HG03135 (cell line): ENCODE data around the gene CLHC1.
"Not testable (repeated sequence)": the region's sequence is repeated elsewhere in the genome, so short reads cannot be mapped to it uniquely, and the experiment has no call there.

Source experiments
- ATAC-seq: cut with Tn5 transposase; IDR thresholded peaks from one replicate; pipeline ENCODE4 v1.9.1; 2021; ENCODE audit warnings: mild to moderate bottlenecking, moderate library complexity; ENCODE audit not compliant: unreplicated experiment

The CLHC1 gene

GRCh38 chr2:55232863-55233657 lies 967 bp upstream of the CLHC1 start:
- ATAC-seq, result peak; percentile 41

- no peak for ATAC-seq
Measured at GRCh38 chr2:55231546-55232083, 478 bp downstream of the CLHC1 start.

- no peak for ATAC-seq
Measured at GRCh38 chr2:55230551-55230950, 1.5 kb downstream of the CLHC1 start.

GRCh38 chr2:55229221-55229620 lies 2.9 kb downstream of the CLHC1 start:
- no peak for ATAC-seq

- no peak for ATAC-seq
Measured at GRCh38 chr2:55228226-55228563, 3.9 kb downstream of the CLHC1 start.

GRCh38 chr2:55227437-55228225 lies 4.5 kb downstream of the CLHC1 start:
- not testable (repeated sequence) for ATAC-seq

- ATAC-seq, result no peak
Measured at GRCh38 chr2:55225481-55226020, 6.5 kb downstream of the CLHC1 start.

GRCh38 chr2:55224761-55225261 lies 7.3 kb downstream of the CLHC1 start:
- ATAC-seq, result no peak

GRCh38 chr2:55223958-55224760 lies 7.9 kb downstream of the CLHC1 start:
- ATAC-seq, result no peak

- no peak for ATAC-seq
Measured at GRCh38 chr2:55213822-55214221, 18.3 kb downstream of the CLHC1 start.

- no peak for ATAC-seq
Measured at GRCh38 chr2:55204950-55205349, 27.1 kb downstream of the CLHC1 start.

GRCh38 chr2:55204536-55204935 lies 27.6 kb downstream of the CLHC1 start:
- no peak for ATAC-seq

- no peak for ATAC-seq
Measured at GRCh38 chr2:55200416-55200815, 31.7 kb downstream of the CLHC1 start.

GRCh38 chr2:55196526-55196925 lies 35.6 kb downstream of the CLHC1 start:
- ATAC-seq, result no peak

- not testable (repeated sequence) for ATAC-seq
Measured at GRCh38 chr2:55191888-55192287, 40.2 kb downstream of the CLHC1 start.

GRCh38 chr2:55186837-55187236 lies 45.3 kb downstream of the CLHC1 start:
- not testable (repeated sequence) for ATAC-seq

GRCh38 chr2:55180374-55180773 lies 51.7 kb downstream of the CLHC1 start:
- no peak for ATAC-seq

GRCh38 chr2:55176094-55176415 lies 56.0 kb downstream of the CLHC1 start:
- ATAC-seq, result no peak

GRCh38 chr2:55175254-55176093 lies 56.6 kb downstream of the CLHC1 start:
- peak; percentile 81 for ATAC-seq
